Stimulated activated CD4-positive, alpha-beta T cell treated with anti-CD3 and anti-CD28 coated beads, Interleukin-1b, Interleukin-23, amount 100 ng/mL, for 24 hours (primary cell): Measurements from ENCODE around the gene CLEC7A.

Source experiments
- DNase-seq, 4 experiments: peaks; one replicate each; pipeline ENCODE4 v3.0.0-alpha.2; 2020; ENCODE audit warnings: low read depth in 4 of 4, low spot score in 1 of 4

CLEC7A gene

GRCh38 chr12:10142976-10143589 lies 13.1 kb upstream of the CLEC7A start:
- no peak for DNase-seq

GRCh38 chr12:10140001-10140400 lies 10.0 kb upstream of the CLEC7A start:
- no peak for DNase-seq

DNA sequence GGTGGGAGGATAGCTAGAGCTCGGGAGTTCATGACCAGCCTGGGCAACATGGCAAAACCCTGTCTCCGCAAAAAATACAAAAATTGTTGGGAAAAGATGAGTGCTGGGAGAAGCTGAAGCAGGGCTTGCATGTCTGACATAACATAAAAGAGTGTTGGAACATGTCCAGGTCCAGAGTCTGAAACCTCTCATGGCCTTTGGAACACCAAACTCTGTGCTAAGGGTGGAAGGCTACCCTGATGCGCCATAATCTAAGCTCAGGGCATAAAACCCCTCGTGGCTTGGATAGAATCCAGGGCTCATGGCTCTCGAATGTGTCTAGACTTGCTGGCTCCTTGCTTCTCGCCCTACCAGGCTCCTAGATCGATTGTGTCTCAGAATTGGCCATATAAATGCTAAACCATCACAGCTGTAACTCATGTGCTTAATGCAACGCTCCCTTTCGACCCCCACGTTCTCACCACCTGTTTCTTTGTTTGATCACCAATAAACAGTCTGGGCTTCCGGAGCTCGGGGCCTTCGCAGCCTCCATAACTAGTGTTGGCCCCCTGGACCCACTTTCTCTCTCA lies 6.7 kb upstream of the CLEC7A start:
- no peak for DNase-seq

GRCh38 chr12:10135126-10135525 lies 5.1 kb upstream of the CLEC7A start:
- DNase-seq, result no peak

GRCh38 chr12:10132850-10133370 lies 2.9 kb upstream of the CLEC7A start:
- DNase-seq, result no peak

DNA sequence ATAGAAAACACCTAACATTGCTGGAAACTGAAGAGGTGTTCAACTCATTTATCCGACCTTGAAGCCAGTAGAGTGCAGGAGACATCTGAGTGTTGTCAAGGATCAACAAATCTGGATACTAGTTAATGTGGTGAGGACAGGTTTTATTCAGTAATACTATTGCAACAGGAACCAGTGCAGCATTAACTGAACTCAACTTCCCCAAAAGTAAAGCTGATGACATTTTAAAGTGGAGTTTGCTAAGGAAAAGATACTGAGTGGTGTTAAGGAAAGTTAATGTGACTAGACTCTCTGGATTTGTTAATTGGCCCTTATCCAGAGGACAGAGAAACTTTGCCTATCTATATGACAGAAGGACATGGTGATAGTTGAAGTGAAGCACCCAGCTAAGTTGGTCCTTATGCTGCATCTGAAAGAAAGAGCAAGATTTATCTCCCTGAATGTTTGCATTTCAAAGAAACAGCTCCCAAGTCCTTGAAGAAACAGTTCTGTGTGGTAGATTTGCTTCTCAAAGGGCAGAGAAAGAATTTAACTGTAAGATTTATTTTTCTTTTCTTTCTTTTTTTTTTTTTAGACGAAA lies 1.2 kb upstream of the CLEC7A start:
- DNase-seq, result no peak

DNA sequence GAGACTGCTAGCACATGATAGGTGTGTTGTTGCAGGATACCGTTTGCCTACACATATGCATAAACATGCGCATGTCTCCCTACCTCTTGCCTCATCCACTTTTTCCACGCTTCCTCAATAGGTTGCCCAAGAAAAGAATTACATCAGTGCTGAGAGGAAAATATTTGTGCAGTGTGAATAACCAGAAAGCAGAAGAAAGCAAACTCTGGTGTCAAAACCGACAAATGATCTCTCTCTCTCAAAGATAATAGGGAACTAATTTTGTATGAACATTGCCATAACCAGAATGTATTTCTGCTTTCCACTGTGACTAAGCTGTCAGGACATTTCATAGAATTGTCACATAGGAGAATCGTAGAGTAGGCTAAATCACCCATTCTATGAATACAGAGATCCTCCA lies 1.3 kb downstream of the CLEC7A start:
- no peak for DNase-seq

GRCh38 chr12:10126413-10126812 lies 3.6 kb downstream of the CLEC7A start:
- DNase-seq, result no peak

- DNase-seq, result no peak
Measured at GRCh38 chr12:10122689-10123088, 7.3 kb downstream of the CLEC7A start.

GRCh38 chr12:10121278-10121677 lies 8.7 kb downstream of the CLEC7A start:
- no peak for DNase-seq

DNA sequence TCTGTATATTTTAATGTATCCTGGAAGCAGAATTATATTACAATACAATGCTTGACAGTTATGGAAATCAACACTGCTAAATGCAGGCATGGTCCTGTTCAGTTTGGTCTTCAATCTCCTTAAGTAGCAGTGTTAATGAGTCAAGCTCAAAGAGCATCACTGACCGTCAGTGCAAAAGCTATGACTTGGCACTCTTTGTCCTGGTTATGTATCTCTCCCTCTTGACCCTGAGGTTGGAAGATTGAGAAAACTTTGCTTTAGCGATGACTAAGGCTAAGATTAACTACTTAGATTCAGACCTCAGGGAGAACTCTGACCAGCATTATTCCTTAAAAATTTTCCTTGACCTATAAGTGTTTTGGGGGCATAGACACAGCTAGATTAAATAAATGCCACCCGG lies 10.9 kb downstream of the CLEC7A start:
- no peak for DNase-seq

DNA sequence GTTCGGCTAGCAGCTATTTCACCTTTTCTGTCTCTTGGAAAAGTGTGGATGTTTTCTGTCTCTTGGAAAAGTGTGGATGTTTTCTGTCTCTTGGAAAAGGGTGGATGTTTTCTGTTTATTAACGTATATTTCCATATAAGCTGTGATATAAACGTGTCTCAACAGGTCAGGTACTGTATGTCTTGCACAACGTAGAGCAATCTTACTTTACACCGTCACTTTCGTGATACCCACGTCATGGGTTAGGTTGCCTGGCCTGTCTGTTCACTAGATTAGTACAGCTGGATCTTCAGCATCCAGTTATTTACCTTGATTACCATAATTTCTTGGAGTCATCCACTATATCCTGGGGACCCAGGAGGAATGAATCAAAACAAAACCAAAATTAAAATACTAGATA lies 14.1 kb downstream of the CLEC7A start:
- DNase-seq, result no peak

- no peak for DNase-seq
Measured at GRCh38 chr12:10115311-10115710, 14.7 kb downstream of the CLEC7A start.

DNA sequence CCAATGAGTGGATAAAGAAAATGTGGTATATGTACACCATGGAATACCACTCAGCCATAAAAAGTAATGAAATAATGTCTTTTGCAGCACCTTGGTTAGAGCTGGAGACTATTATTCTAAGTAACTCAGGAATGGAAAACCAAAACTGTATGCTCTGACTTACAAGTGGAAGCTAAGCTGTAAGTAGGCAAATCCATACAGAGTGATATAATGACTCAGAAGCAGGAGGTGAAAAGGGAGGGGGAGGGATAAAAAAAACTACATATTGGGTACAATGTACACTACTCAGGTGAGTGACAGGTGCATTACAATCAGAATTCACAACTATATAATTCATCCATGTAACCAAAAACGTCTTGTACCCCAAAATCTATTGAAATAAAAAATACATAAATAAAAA lies 16.1 kb downstream of the CLEC7A start:
- no peak for DNase-seq

- DNase-seq, result no peak
Measured at GRCh38 chr12:10113075-10113474, 16.9 kb downstream of the CLEC7A start.

- no peak for DNase-seq
Measured at GRCh38 chr12:10111451-10111850, 18.5 kb downstream of the CLEC7A start.

- DNase-seq, result no peak
Measured at GRCh38 chr12:10110256-10110844, 19.6 kb downstream of the CLEC7A start.

- DNase-seq, result no peak
Measured at GRCh38 chr12:10102322-10102721, 27.7 kb downstream of the CLEC7A start.

- no peak for DNase-seq
Measured at GRCh38 chr12:10101648-10102220, 28.3 kb downstream of the CLEC7A start.

- DNase-seq, result no peak
Measured at GRCh38 chr12:10101042-10101579, 28.9 kb downstream of the CLEC7A start.

DNA sequence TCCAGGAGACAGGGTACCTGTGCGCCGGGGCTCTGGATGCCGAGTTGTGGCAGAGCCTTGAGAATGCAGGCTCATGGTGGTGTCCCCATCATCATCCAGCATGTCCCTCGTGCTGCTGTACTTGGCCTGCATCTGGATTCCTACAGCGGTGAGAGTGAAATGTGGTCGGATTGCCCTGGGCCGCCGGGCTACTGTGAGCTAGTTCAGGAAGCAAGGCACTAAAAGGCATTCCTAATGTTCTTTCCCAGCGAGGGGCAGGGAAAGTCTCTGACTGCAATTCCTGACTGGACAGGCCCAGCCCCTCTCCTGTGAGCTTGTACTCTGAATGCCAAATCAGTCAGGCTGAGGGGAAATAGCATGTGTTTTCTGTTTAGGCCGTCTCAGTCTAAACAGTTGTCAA lies 31.2 kb downstream of the CLEC7A start, which contains the start of gene CLEC1A:
Gene CLEC1A (minus strand): TSS at position 195 of the 400 bp plus-strand sequence. CDS start 63 bp downstream, at position 132.
- DNase-seq, result no peak

GRCh38 chr12:10097521-10097920 lies 32.5 kb downstream of the CLEC7A start:
- no peak for DNase-seq
